Uterus (tissue), 4 donors: ENCODE measurements around the gene PFKFB3. TPM values are rescaled to one million over a fixed set of nuclear protein-coding genes. Genes with fewer than 3 reads are reported as not detected.
"Not testable (repeated sequence)": the region's sequence is repeated elsewhere in the genome, so short reads cannot be mapped to it uniquely, and the experiment has no call there.

ENCODE experiments used
- DNase-seq, 2 donors: peaks; one replicate each; pipeline ENCODE4 v3.0.0-alpha.2; 2019 to 2020
- H3K27ac ChIP-seq, 2 donors: fragments of 200-600 bp; sonication (generic); 1 replicate in 1 of 2; 2 replicates in 1 of 2; pipeline ENCODE4 v1.5.1; 2016 to 2018
- H3K27me3 ChIP-seq, 2 donors: fragments of 200-600 bp; sonication (generic); one replicate each; pipeline ENCODE4 v1.5.1; 2018 to 2019; ENCODE audit warnings: control low read depth in 1 of 2
- H3K36me3 ChIP-seq, 2 donors: fragments of 200-600 bp; sonication (generic); one replicate each; pipeline ENCODE4 v1.5.1; 2019; ENCODE audit warnings: control low read depth in 1 of 2
- H3K4me1 ChIP-seq, 2 donors: fragments of 200-600 bp; sonication (generic); one replicate each; pipeline ENCODE4 v1.5.1; 2018 to 2019; ENCODE audit warnings: control low read depth in 1 of 2
- H3K4me3 ChIP-seq, 2 donors: fragments of 200-600 bp; sonication (generic); 1 replicate in 1 of 2; 2 replicates in 1 of 2; pipeline ENCODE4 v1.5.1; 2018 to 2019; ENCODE audit warnings: mild to moderate bottlenecking in 1 of 2
- H3K9me3 ChIP-seq, 2 donors: fragments of 200-600 bp; sonication (generic); one replicate each; pipeline ENCODE4 v1.5.1; 2019; ENCODE audit warnings: control low read depth in 1 of 2
- CTCF ChIP-seq, 4 experiments: fragments of 200-600 bp in 2 of 4; fragments of 450-650 bp in 2 of 4; sonication (generic) in 2 of 4; IDR thresholded peaks; one replicate each; pipeline ENCODE4 v1.5.1; 2016 to 2019; ENCODE audit warnings: antibody characterized with exemption in 4 of 4, mild to moderate bottlenecking in 2 of 4, moderate library complexity in 1 of 4
- POLR2A ChIP-seq, 2 donors: fragments of 450-650 bp; IDR thresholded peaks; one replicate each; pipeline ENCODE4 v1.6.1; 2016; ENCODE audit warnings: antibody characterized with exemption in 2 of 2, mild to moderate bottlenecking in 1 of 2, moderate library complexity in 1 of 2
- intact Hi-C: fragments of 100-400 bp; cut with DNase I; formaldehyde crosslinking; loops from one replicate; pipeline ENCODE4 v1.15.1; 2023; ENCODE audit warnings: low total_unique reads
- total RNA-seq, 4 donors: library from RNA; depleted of rRNA in 3 of 4; stranded (reverse); fragments of >200 nt in 3 of 4; gene quantifications; one replicate each; pipeline versions ENCODE4 v1.1.0 to v1.2.4, GENCODE V29; 2014 to 2023
- donor health status: DM: yes; HTN: yes; CAD: no.

Gene PFKFB3
- total RNA-seq, 4 donors from 2014 or later, result 7.4 to 54.5 (median 14.7) TPM

DNA sequence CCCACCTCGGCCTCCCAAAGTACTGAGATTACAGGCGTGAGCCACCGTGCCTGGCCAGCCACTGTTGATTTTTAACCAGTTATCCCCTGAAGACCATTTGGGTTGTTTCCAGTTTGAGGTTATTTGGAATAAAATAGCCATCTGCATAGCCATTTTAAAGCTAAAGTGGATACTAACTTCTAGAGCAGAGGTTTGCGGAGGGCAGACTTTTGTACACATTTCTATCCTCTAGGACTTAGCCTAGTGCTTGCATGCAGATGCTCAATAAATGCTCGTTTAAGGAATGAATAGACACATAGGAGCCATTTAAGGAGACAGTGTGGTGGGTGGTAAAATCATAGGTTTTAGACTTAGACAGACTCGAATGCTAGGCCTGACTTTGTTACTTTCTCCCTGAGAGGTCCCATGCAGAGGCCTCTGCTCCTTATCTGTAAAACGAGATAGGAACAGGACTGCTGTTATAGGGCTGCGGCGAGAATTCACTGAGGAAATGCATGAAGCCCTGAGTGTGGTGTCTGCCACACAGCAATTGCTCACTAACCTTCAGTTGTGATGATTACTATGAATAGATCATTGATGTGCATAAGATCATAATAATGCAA is 75.9 kb downstream of the PFKFB3 start:
- Histone ChIP-seq H3K4me3 (no peak overlapping the region), H3K36me3 (no peaks in the 10 kb centered on the region), H3K27me3 (no peaks in the 10 kb centered on the region), H3K9me3 (no peaks in the 10 kb centered on the region), H3K27ac (no peak overlapping the region), H3K4me1 (no peaks in the 10 kb centered on the region)
- no peak for DNase-seq
- intact Hi-C loops, result no loop called here
- TF ChIP-seq CTCF (IDR thresholded peaks at IDR 0.05), result no peak

GRCh38 chr10:6279540-6280267 is 77.0 kb downstream of the PFKFB3 start:
- Histone ChIP-seq H3K9me3 (no peaks in the 10 kb centered on the region), H3K27ac (no peak overlapping the region), H3K27me3 (no peaks in the 10 kb centered on the region), H3K36me3 (no peaks in the 10 kb centered on the region), H3K4me1 (no peaks in the 10 kb centered on the region), H3K4me3 (no peak overlapping the region)
- intact Hi-C loops, result no loop called here
- TF ChIP-seq POLR2A (IDR thresholded peaks at IDR 0.05), result no peak
- DNase-seq, result no peak

DNA sequence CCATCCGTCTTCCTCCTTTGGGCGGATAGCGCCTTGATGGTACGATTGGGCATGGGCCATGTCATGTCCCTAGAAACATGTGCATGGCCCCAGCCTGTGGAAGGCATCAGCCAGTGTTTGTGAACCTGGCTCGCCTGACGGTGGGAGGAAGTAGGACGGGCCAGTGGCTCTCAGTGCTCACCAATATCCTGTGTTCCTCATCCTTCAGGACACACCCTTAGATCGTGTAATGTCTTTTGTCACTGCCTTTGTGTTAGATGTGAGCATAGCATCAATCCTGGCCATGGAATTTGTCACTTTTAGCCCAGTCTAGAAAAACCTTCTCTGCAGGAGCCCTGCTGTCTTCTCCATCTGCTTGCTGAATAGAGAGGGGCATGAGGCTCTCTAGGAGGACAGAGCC is 77.6 kb downstream of the PFKFB3 start:
- no peaks in the 10 kb centered on the region for H3K4me1 ChIP-seq
- no peaks in the 10 kb centered on the region for H3K9me3 ChIP-seq
- intact Hi-C loops, result no loop called here
- no peak overlapping the region for H3K4me3 ChIP-seq
- no peaks in the 10 kb centered on the region for H3K36me3 ChIP-seq
- H3K27me3 ChIP-seq, result no peaks in the 10 kb centered on the region
- no peak overlapping the region for H3K27ac ChIP-seq
- no peak for DNase-seq
- TF ChIP-seq POLR2A (IDR thresholded peaks at IDR 0.05) (no peak), CTCF (IDR thresholded peaks at IDR 0.05) (no peak)

DNA sequence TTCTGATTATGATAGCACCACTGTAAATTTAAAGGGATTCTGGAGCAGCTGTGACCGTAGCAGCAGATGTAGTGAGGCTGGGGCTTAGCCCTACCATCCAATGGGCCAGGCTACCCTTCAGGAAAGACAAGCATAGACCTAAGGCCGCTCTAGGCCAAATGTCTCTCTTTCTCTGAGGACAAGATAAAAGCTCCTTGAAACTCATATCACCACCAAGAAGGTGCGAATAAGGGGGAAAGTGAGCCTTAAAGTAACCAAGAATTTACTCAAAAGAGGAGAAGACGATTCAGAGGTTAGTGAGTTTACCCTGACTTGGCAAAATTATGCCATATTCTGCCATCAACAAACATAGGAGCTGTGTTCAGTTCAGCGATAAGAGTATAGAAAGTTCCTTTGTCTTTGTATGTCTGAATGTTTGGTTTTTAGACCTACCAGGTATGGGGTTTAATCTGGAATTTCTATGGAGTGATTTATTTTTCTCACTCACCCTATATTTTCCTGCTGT is 79.8 kb downstream of the PFKFB3 start:
- H3K27ac ChIP-seq, result no peak overlapping the region
- no peaks in the 10 kb centered on the region for H3K36me3 ChIP-seq
- H3K27me3 ChIP-seq, result no peaks in the 10 kb centered on the region
- TF ChIP-seq POLR2A (IDR thresholded peaks at IDR 0.05) (no peak), CTCF (IDR thresholded peaks at IDR 0.05) (no peak)
- no peak overlapping the region for H3K4me3 ChIP-seq
- no peaks in the 10 kb centered on the region for H3K9me3 ChIP-seq
- DNase-seq, result no peak
- no peaks in the 10 kb centered on the region for H3K4me1 ChIP-seq
- intact Hi-C loops, result no loop called here

DNA sequence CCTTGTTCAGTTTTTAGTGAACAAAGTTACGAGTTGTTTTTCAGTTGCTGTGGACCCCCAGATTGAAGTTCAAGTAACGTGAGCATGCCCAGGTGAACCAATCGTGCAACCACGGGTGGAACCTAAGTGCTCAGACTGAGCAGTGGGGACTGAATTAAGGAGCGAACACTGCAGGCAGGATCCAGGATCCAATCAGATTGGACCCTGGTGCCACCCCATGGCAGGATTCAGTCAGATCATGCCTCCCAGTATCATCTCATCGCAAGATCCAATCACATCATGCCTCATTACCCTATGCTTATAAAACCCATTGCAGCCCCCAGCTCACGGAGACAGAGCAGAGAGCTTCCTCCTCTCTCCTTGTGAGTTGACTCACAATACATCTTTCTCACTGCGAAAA is 80.9 kb downstream of the PFKFB3 start:
- Histone ChIP-seq H3K36me3 (no peaks in the 10 kb centered on the region), H3K9me3 (no peaks in the 10 kb centered on the region), H3K4me3 (no peak overlapping the region), H3K27ac (no peak overlapping the region), H3K4me1 (no peaks in the 10 kb centered on the region), H3K27me3 (no peaks in the 10 kb centered on the region)
- TF ChIP-seq POLR2A (IDR thresholded peaks at IDR 0.05) (no peak), CTCF (IDR thresholded peaks at IDR 0.05) (no peak)
- DNase-seq, result no peak
- intact Hi-C loops, result no loop called here

- H3K36me3 ChIP-seq, intact Hi-C loops, H3K4me3 ChIP-seq, H3K27ac ChIP-seq, DNase-seq, H3K4me1 ChIP-seq, H3K27me3 ChIP-seq, H3K9me3 ChIP-seq: not testable (repeated sequence)
These were observed 87.9 kb downstream of the PFKFB3 start for GRCh38 chr10:6290621-6291020.
